HCT116 (cell line): Measurements from ENCODE around the gene FDXR. TPM values are rescaled to one million over a fixed set of nuclear protein-coding genes. Genes with fewer than 3 reads are reported as not detected.

Experiments used
- ATAC-seq: fragments of 200-7000 bp; cut with Tn5 transposase; 2 replicates; pipeline ENCODE4 v1.9.1; 2020; ENCODE audit warnings: mild to moderate bottlenecking, moderate library complexity
- Bru-seq: library from RNA; stranded (reverse); fragments of 400-500 nt; gene quantifications from one replicate; lab custom pipeline; 2021; lab: Mats Ljungman, UMichigan
- BruChase-seq, 2 experiments: library from RNA; stranded (reverse); fragments of 400-500 nt; gene quantifications; one replicate each; lab custom pipeline; 2021; lab: Mats Ljungman, UMichigan
- BruUV-seq: library from RNA; stranded (reverse); fragments of 400-500 nt; replicated peaks from 2 replicates; lab custom pipeline; 2021; lab: Mats Ljungman, UMichigan
- CTCF ChIA-PET: fragments of 300-600 bp; sonication (Branson Sonifier 250); formaldehyde crosslinking; loops from one replicate; lab custom pipeline; 2021; ENCODE audit warnings: antibody characterized with exemption; lab: Charles Lee
- POLR2A ChIA-PET: fragments of 300-600, 350-600 bp; sonication (Branson Sonifier 250); formaldehyde crosslinking; loops from one replicate; lab custom pipeline; 2021; ENCODE audit warnings: antibody characterized with exemption; lab: Charles Lee
- RAD21 ChIA-PET, 2 experiments: fragments of 300-600 bp; sonication (Branson Sonifier 250); formaldehyde crosslinking; loops; one replicate each; lab custom pipeline; 2023; ENCODE audit warnings: low total read pairs in 2 of 2; ENCODE audit not compliant: uncharacterized antibody in 2 of 2, unreplicated experiment in 2 of 2, low non-redundant PET in 1 of 2; lab: Charles Lee
- DNase-seq: peaks from one replicate; pipeline ENCODE4 v3.0.0-alpha.2; 2010; ENCODE audit warnings: low read depth, low spot score
- H2AFZ ChIP-seq: fragments of 200-600 bp; shearing (Covaris generic), sonication (generic); 2 replicates; pipeline ENCODE4 v1.6.1; 2017; ENCODE audit warnings: low read depth, mixed run types, mixed read lengths, antibody characterized with exemption, low read length; ENCODE audit not compliant: poor library complexity, severe bottlenecking
- H3K27ac ChIP-seq: 2 replicates; pipeline ENCODE4 v1.5.1; 2012; ENCODE audit warnings: low read depth, low read length
- H3K27me3 ChIP-seq: fragments of 200-600 bp; sonication (generic); 2 replicates; pipeline ENCODE4 v1.6.1; 2016; ENCODE audit warnings: mixed run types, low read length, mixed read lengths; ENCODE audit not compliant: insufficient read depth
- H3K36me3 ChIP-seq, 2 experiments: fragments of 200-500 bp in 1 of 2; fragments of 200-600 bp in 1 of 2; sonication (Bioruptor generic) in 1 of 2; sonication (generic) in 1 of 2; 2 replicates each; pipeline versions ENCODE4 v1.5.1 to v1.6.1; 2014 to 2016; ENCODE audit warnings: low read length in 2 of 2, inconsistent platforms in 1 of 2, mixed read lengths in 1 of 2, mixed run types in 1 of 2; ENCODE audit not compliant: insufficient read depth in 2 of 2, control insufficient read depth in 1 of 2
- H3K4me1 ChIP-seq, 2 experiments: fragments of 200-600 bp in 1 of 2; sonication (generic) in 1 of 2; 2 replicates each; pipeline versions ENCODE4 v1.5.1 to v1.6.1; 2012 to 2017; ENCODE audit warnings: low read length in 2 of 2, inconsistent platforms in 1 of 2, mild to moderate bottlenecking in 1 of 2, mixed read lengths in 1 of 2, mixed run types in 1 of 2, moderate library complexity in 1 of 2; ENCODE audit not compliant: insufficient read depth in 2 of 2, control insufficient read depth in 1 of 2
- H3K4me2 ChIP-seq: fragments of 200-600 bp; sonication (generic); 2 replicates; pipeline ENCODE4 v1.6.1; 2017; ENCODE audit warnings: mixed run types, low read length, mixed read lengths
- H3K4me3 ChIP-seq, 2 experiments: fragments of 200-600 bp in 1 of 2; sonication (generic) in 1 of 2; replicated peaks in 1 of 2; 2 replicates each; pipeline ENCODE4 v1.5.1; 2011 to 2016; ENCODE audit warnings: low read length in 2 of 2, control low read depth in 1 of 2, low read depth in 1 of 2, mild to moderate bottlenecking in 1 of 2, mixed read lengths in 1 of 2, mixed run types in 1 of 2
- H3K79me2 ChIP-seq: fragments of 200-600 bp; sonication (generic); 2 replicates; pipeline ENCODE4 v1.6.1; 2017; ENCODE audit warnings: mild to moderate bottlenecking, mixed run types, low read length, moderate library complexity, mixed read lengths; ENCODE audit not compliant: insufficient read depth
- H3K9ac ChIP-seq: fragments of 200-600 bp; sonication (generic); 2 replicates; pipeline ENCODE4 v1.6.1; 2016; ENCODE audit warnings: low read length, mixed read lengths
- H3K9me2 ChIP-seq: fragments of 200-600 bp; sonication (generic), shearing (Covaris generic); 2 replicates; pipeline ENCODE4 v1.6.1; 2017; ENCODE audit warnings: mixed run types, mild to moderate bottlenecking, moderate library complexity; ENCODE audit not compliant: insufficient read depth
- H3K9me3 ChIP-seq, 2 experiments: fragments of 200-500 bp in 1 of 2; fragments of 200-600 bp in 1 of 2; sonication (Bioruptor generic) in 1 of 2; sonication (generic) in 1 of 2; 2 replicates each; pipeline ENCODE4 v1.6.1; 2014 to 2017; ENCODE audit warnings: low read length in 2 of 2, mixed read lengths in 2 of 2, inconsistent platforms in 1 of 2, low read depth in 1 of 2, mild to moderate bottlenecking in 1 of 2, mixed run types in 1 of 2, moderate library complexity in 1 of 2; ENCODE audit not compliant: control insufficient read depth in 1 of 2, insufficient read depth in 1 of 2
- H4K20me1 ChIP-seq: fragments of 200-600 bp; sonication (generic), shearing (Covaris generic); 2 replicates; pipeline ENCODE4 v1.6.1; 2017; ENCODE audit warnings: mixed run types, mild to moderate bottlenecking, moderate library complexity; ENCODE audit not compliant: insufficient read depth
- CBX3 ChIP-seq: IDR thresholded peaks from 2 replicates; pipeline ENCODE4 v1.6.1; 2012; ENCODE audit warnings: low read depth
- EZH2 ChIP-seq: fragments of 200-600 bp; sonication (generic); IDR thresholded peaks from 2 replicates; pipeline ENCODE4 v1.6.1; 2017; ENCODE audit warnings: antibody characterized with exemption, mixed run types
- POLR2A ChIP-seq: IDR thresholded peaks from 2 replicates; pipeline ENCODE4 v1.7.0; 2011; ENCODE audit warnings: borderline replicate concordance; ENCODE audit not compliant: insufficient read depth, insufficient read length; ENCODE audit errors: extremely low read depth
- POLR2AphosphoS5 ChIP-seq: IDR thresholded peaks from 2 replicates; pipeline ENCODE4 v1.6.1; 2011; ENCODE audit warnings: mild to moderate bottlenecking, low read depth, low read length, moderate library complexity
- TCF7L2 ChIP-seq: IDR thresholded peaks from 2 replicates; pipeline ENCODE4 v1.7.0; 2011; ENCODE audit warnings: borderline replicate concordance, inconsistent platforms; ENCODE audit not compliant: insufficient read depth, insufficient read length; ENCODE audit errors: extremely low read depth
- YY1 ChIP-seq: IDR thresholded peaks from 2 replicates; pipeline ENCODE4 v1.6.1; 2011; ENCODE audit warnings: low read length, low read depth, moderate library complexity, mild to moderate bottlenecking; ENCODE audit not compliant: insufficient replicate concordance; ENCODE audit errors: extremely low read depth
- intact Hi-C: fragments of 100-400 bp; cut with micrococcal nuclease; formaldehyde crosslinking; loops from 2 replicates; pipeline ENCODE4 v1.10.0; 2022
- long read RNA-seq: library from polyadenylated mRNA; unstranded; transcript quantifications from one replicate; pipeline ENCODE4 v2.0.0, GENCODE V29; 2021; ENCODE audit not compliant: unreplicated experiment
- polyA plus RNA-seq: library from polyadenylated mRNA; unstranded; fragments of >200 nt; gene quantifications from 2 replicates; pipeline ENCODE4 v1.2.1, GENCODE V29; 2012; ENCODE audit warnings: missing spikeins
- total RNA-seq: library from RNA; stranded (reverse); gene quantifications from one replicate; pipeline ENCODE4 v1.2.1, GENCODE V29; 2021; ENCODE audit not compliant: unreplicated experiment
- TF ChIP-seq, protein P1 (sequence below): IDR thresholded peaks from 2 replicates; pipeline ENCODE4 v1.6.1; 2011; ENCODE audit warnings: mild to moderate bottlenecking, low read length, moderate library complexity; ENCODE audit not compliant: insufficient replicate concordance; ENCODE audit errors: extremely low read depth

Gene FDXR, protein sequence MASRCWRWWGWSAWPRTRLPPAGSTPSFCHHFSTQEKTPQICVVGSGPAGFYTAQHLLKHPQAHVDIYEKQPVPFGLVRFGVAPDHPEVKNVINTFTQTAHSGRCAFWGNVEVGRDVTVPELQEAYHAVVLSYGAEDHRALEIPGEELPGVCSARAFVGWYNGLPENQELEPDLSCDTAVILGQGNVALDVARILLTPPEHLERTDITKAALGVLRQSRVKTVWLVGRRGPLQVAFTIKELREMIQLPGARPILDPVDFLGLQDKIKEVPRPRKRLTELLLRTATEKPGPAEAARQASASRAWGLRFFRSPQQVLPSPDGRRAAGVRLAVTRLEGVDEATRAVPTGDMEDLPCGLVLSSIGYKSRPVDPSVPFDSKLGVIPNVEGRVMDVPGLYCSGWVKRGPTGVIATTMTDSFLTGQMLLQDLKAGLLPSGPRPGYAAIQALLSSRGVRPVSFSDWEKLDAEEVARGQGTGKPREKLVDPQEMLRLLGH
- 98.8 TPM for total RNA-seq
- polyA plus RNA-seq, result 82.6 and 86.1 TPM in 2 replicates
- Bru-seq, nascent RNA, result percentile 77 among the genes with signal in this experiment
- BruChase-seq, experiment 1, labeled RNA remaining after a 6-hour chase, result percentile 89 among the genes with signal in this experiment
- percentile 93 among the genes with signal in this experiment for BruChase-seq, experiment 2, labeled RNA remaining after a 2-hour chase
- long read RNA-seq, transcript FDXR-201 (12 exons, 1,875 nt), result major isoform, 117 of 236 reads
- long read RNA-seq, partial matches to known transcripts, result 38 of 236 reads
- long read RNA-seq, other reads (novel, unspliced or antisense), result 69 of 236 reads

DNA sequence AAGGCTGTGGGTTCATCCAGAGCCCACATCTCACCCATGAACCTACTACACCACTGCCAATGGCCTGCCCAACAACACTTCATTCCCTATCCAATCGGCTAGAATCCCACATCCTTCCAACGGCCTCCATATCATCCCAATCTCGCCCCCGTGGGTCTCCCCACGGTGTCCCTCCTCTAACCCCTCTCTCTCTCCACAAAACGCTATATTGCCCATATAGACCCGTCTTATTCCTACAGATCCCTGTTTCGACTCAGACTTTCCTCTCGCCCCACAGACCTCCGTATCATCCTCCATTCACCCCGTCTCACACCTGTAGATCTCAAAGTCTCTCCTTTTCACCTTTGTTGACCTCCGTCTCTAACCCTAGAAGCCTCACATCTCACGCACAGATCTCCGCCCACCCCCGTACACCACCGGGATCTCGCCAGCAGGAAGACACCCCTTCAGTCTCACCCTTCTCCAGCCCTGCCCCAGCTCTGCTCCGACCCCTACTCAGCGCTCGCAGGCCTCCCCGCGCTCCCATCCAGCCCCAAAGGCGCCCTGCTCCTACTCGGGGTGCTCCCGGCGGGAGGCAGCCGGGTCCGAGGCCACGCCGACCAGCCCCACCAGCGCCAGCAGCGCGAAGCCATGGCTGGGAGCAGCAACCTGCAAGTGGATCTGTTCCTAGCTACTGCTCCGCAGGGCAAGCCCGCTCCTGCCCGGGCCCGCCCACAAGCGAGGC, at the start of gene FDXR:
Gene FDXR (minus strand): TSS at position 682 of the 724 bp plus-strand sequence. CDS start 50 bp downstream, at position 632.
- Histone ChIP-seq H3K9me2 (no peaks in the 10 kb centered on the region), H3K36me3 (no peaks in the 10 kb centered on the region), H4K20me1 (no peaks in the 10 kb centered on the region), H3K4me3 (peak within 1 kb of the TSS; percentile 87 to 96), H3K4me2 (peak within 1 kb of the TSS; percentile 99), H3K9ac (peak within 1 kb of the TSS; percentile 90), H2AFZ (no peak within 1 kb of the TSS), H3K9me3 (no peaks in the 10 kb centered on the region), H3K4me1 (peaks cover 14 to 38% of the 10 kb centered on the region in 2 experiments), H3K79me2 (peaks cover 12% of the 10 kb centered on the region), H3K27ac (peak within 1 kb of the TSS; percentile 94), H3K27me3 (no peaks in the 10 kb centered on the region)
- ATAC-seq, result peak; percentile 31
- TF ChIP-seq, protein P1, sequence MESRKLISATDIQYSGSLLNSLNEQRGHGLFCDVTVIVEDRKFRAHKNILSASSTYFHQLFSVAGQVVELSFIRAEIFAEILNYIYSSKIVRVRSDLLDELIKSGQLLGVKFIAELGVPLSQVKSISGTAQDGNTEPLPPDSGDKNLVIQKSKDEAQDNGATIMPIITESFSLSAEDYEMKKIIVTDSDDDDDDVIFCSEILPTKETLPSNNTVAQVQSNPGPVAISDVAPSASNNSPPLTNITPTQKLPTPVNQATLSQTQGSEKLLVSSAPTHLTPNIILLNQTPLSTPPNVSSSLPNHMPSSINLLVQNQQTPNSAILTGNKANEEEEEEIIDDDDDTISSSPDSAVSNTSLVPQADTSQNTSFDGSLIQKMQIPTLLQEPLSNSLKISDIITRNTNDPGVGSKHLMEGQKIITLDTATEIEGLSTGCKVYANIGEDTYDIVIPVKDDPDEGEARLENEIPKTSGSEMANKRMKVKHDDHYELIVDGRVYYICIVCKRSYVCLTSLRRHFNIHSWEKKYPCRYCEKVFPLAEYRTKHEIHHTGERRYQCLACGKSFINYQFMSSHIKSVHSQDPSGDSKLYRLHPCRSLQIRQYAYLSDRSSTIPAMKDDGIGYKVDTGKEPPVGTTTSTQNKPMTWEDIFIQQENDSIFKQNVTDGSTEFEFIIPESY, result peak; percentile 20
- no peak for TF ChIP-seq CBX3
- TF ChIP-seq POLR2AphosphoS5, result peak; percentile 99
- TF ChIP-seq EZH2, result no peak
- no peak for TF ChIP-seq TCF7L2
- TF ChIP-seq YY1, result peak; percentile 66
- TF ChIP-seq POLR2A, result peak; percentile 97
- TSS peak; percentile 85 for BruUV-seq
- intact Hi-C loops, result loop anchor here (5.0 kb wide), 3 partner anchors 85 to 160 kb away; partner anchors contain the start of gene NAT9
- RAD21 ChIA-PET, result interaction anchor here (0.6 to 2.3 kb wide), 4 partner anchors 29 to 505 kb away, joined by 3 to 11 read pairs (median 4); partner anchors contain the start of gene MRPL58 (in 1 of the 2)
- POLR2A ChIA-PET, result interaction anchor here (0.5 to 2.3 kb wide), 39 partner anchors 9 to 399 kb away, joined by 3 to 23 read pairs (median 4); partner anchors contain the start of genes ARMC7, FADS6, GRIN2C and JPT1
- no peak for DNase-seq
- CTCF ChIA-PET, result interaction anchor here (0.9 to 3.1 kb wide), 18 partner anchors 7 to 398 kb away, joined by 3 to 40 read pairs (median 5); partner anchors contain the start of genes FADS6, MIF4GD, RAB37 and USH1G
